ENCODE results near the gene CRAT.

CRAT gene

DNA sequence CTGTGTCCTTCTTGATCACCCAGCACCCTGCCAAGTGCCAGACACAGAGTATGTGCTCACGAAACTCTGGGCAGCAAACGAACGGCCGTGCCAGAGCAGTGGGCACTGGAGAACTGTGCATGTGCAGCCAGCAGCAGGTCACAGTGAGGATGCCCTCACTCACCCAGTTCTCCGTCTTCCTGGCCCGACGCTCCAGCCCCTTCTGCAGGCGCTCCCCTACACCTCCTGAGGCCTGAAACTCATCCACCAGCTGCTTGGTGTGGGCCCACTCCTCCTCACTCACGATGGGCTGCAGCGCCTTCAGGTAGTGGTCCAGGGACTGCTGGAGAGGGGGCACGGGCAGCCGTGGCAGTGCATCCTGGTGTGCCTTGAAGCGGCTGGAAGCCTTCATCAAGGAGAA lies 2.9 kb downstream of the CRAT start:
- TF ChIP-seq, protein P1, sequence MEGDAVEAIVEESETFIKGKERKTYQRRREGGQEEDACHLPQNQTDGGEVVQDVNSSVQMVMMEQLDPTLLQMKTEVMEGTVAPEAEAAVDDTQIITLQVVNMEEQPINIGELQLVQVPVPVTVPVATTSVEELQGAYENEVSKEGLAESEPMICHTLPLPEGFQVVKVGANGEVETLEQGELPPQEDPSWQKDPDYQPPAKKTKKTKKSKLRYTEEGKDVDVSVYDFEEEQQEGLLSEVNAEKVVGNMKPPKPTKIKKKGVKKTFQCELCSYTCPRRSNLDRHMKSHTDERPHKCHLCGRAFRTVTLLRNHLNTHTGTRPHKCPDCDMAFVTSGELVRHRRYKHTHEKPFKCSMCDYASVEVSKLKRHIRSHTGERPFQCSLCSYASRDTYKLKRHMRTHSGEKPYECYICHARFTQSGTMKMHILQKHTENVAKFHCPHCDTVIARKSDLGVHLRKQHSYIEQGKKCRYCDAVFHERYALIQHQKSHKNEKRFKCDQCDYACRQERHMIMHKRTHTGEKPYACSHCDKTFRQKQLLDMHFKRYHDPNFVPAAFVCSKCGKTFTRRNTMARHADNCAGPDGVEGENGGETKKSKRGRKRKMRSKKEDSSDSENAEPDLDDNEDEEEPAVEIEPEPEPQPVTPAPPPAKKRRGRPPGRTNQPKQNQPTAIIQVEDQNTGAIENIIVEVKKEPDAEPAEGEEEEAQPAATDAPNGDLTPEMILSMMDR (IDR thresholded peaks at IDR 0.05; ENCODE audit: extremely low read depth, missing control alignments), result no peak

GRCh38 chr9:129105857-129106694 lies 4.5 kb downstream of the CRAT start:
- no peak for DNase-seq (ENCODE audit: low spot score)
- TF ChIP-seq, protein P1 (IDR thresholded peaks at IDR 0.05; ENCODE audit: extremely low read depth, missing control alignments), result no peak

More for the DNA sequence above, 2.9 kb downstream of the CRAT start:
- no peak for DNase-seq (ENCODE audit: low spot score)

DNA sequence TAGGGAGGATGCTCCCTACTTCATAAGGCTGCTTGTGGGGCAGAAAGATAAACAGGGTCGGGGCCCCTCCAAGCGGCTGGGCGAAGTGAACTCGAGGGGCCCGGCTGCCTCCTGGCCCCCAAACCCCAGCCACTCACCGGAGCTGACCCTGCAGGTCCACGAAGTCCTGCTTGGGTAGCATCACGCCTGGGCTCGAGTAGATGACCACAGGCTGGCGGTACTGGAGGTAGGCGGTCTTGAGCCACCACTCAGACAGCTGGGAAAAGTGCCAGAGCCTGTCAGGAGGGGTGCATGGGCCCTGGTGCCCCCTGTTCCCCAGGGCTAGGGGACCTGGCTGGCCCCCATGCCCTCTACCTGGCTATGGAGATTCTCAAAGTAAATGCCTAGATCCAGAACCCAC lies 6.5 kb downstream of the CRAT start:
- TF ChIP-seq, protein P1 (IDR thresholded peaks at IDR 0.05; ENCODE audit: extremely low read depth, missing control alignments), result no peak

DNA sequence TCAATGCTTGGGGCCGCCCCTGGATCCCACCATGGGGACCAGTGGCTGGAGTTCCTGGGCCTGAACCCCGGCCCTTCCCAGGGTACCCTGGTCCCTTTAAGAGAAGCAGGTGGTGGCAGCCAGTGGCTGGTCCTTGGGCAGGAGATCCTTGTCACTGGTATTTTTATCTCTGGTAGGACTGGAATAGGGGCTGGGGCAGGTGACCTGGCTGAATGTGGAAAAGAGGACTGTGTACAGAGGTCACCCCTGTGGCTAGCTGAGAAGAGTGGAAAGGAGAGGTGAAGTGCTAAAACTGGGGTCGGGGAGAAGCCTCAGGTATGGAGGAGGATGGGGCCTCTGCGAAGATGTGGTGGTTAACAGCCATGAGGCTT lies 7.0 kb downstream of the CRAT start:
- TF ChIP-seq, protein P1 (IDR thresholded peaks at IDR 0.05; ENCODE audit: extremely low read depth, missing control alignments), result no peak

More for the DNA sequence above, 6.5 kb downstream of the CRAT start:
- DNase-seq (ENCODE audit: low spot score), result no peak

DNA sequence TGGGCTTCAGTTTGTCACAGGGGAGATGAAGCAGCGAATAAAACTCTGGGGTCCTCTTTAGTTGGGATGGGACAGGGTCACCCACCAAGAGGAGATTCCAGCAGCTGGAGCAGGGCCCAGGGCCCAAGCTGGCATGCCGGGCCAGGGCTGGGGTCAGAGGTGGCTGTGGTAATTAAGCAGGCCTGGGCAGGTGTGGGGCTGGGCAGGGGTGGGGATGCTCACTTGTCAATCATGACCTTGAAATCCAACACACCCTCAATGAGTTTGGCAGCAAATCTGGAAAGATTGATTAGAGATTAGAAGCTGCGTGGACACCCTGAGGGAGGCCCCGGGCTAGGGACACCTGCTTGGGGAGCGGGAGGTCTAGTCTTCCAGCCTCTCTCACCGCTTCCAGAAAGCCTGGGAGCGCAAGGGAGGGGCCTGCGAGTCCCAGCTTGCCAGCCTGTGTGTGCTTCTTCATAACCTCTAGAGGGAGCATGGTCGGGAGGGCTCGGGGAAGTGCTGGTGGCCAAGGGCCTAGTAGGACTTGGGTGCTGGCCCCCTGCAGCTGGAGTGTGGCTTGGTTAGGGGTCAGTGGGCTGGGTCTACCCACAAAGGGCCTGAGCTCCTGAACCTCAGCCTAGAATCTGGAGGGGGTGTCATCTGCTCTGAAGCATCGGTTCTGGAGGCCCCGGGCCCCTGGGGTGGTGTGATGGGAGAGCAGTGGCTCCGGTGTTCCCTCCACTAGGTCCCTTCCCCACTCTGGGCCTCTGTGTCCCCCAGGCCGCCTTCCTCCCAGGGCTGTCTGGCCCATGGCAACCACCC lies 7.6 kb downstream of the CRAT start:
- TF ChIP-seq, protein P1 (IDR thresholded peaks at IDR 0.05; ENCODE audit: extremely low read depth, missing control alignments), result peak; percentile 37
- DNase-seq (ENCODE audit: low spot score), result peak; percentile 66

More for the DNA sequence above, 7.0 kb downstream of the CRAT start:
- DNase-seq (ENCODE audit: low spot score), result no peak

- TF ChIP-seq, protein P1 (IDR thresholded peaks at IDR 0.05; ENCODE audit: extremely low read depth, missing control alignments), result no peak
- DNase-seq (ENCODE audit: low spot score), result no peak
Measured at GRCh38 chr9:129102095-129102525, 8.5 kb downstream of the CRAT start.

GRCh38 chr9:129101279-129101678 lies 9.3 kb downstream of the CRAT start:
- no peak for DNase-seq (ENCODE audit: low spot score)
- TF ChIP-seq, protein P1 (IDR thresholded peaks at IDR 0.05; ENCODE audit: extremely low read depth, missing control alignments), result no peak
